GM10266 (cell line): ENCODE measurements around the gene EPDR1.

Experiments
- DNase-seq: peaks from one replicate; pipeline ENCODE4 v3.0.0; 2012; ENCODE audit errors: extremely low spot score
- CTCF ChIP-seq: IDR thresholded peaks from 2 replicates; pipeline ENCODE4 v1.5.1; 2012; ENCODE audit warnings: mild to moderate bottlenecking, low read depth; ENCODE audit not compliant: control insufficient read depth, insufficient read depth; ENCODE audit errors: missing control alignments

Gene EPDR1

DNA sequence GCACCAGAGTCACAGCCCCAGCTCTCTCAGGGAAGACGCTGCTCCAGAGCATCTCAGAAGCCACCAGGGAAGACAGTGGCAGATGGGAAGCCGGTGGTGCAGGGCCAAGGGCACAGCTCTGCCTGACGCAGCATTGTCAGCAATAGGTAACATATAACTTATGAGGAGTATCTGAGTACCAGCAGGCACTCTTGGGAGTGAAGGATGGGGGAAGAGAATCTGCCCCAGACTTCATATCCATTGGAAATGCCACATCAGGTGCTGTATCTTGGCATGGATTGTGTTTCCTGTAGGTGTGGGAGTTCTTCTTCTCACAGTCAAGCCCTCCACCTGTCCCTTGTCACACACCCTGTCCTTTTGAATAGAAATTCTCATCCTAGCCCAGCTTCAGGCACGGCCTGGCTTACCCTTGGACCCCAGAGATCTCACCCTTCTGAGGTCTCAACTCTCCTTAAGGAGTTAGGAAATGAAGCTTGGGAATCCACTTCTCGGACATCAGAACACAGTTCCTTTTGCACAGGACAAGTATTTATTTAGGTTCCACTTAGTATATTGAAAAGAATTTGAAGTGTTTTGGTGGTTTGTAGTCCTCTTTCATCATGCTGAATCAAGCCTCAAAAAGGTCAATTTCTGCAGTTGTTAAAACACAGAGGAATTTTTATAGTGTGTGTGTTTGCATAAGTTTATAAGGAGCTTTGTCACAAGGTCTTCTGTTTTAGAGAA lies 9.9 kb downstream of the EPDR1 start:
- no peak for DNase-seq
- no peak for TF ChIP-seq CTCF

DNA sequence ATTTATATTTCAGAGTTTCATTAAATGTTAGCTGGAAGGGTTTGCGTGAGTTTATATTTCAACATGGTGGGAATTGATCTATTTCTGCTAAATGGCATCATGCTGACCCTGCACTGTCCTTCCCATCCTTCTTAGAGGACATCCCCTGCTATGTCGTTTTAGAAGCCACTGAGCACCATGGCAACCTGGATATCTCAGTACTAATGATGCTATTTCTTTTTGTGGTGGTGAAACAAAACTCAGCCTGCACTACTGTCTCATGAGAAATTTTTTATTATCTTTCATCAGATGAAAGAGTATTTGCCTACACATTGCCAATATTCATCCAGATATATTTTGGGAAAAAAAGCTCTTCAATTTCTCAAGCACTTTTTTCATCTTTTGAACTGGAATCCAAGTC lies 12.1 kb downstream of the EPDR1 start:
- TF ChIP-seq CTCF: no peak
- DNase-seq: no peak

GRCh38 chr7:37933018-37933566 lies 12.7 kb downstream of the EPDR1 start:
- no peak for TF ChIP-seq CTCF
- no peak for DNase-seq

DNA sequence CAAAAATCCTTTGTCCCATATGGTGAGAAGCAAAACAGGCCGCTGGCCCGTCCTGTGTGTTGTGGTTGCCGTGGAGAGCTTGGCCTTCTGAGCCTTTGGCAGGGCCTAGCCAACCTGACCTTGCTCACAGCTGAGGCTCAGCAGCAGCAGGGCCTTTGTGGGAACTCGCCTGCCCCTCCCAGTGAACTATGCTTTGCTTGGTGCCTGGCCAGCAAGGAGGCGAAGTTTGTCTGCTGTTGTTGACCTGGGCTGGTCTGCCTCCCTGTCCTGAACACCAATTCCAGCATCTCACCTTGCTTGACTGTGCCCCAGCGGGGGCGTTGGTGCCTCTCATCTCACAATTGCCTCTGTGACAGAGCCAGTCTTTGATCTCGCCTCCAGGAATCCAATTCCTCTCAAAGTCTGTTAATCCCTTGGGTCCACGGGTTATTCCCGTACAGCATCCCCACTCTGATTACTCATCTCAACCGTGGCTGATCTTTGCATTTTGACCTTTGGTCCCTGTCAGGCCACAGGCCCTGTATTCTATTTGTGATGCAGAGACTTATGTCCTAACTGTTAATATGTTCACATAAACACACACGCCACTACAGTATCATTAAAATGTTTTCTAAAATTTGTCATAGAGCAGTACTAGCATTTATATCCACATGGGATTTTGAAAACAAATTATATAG lies 22.6 kb downstream of the EPDR1 start:
- no peak for TF ChIP-seq CTCF
- DNase-seq: no peak

GRCh38 chr7:37943905-37944736 lies 23.7 kb downstream of the EPDR1 start:
- DNase-seq: no peak
- no peak for TF ChIP-seq CTCF

DNA sequence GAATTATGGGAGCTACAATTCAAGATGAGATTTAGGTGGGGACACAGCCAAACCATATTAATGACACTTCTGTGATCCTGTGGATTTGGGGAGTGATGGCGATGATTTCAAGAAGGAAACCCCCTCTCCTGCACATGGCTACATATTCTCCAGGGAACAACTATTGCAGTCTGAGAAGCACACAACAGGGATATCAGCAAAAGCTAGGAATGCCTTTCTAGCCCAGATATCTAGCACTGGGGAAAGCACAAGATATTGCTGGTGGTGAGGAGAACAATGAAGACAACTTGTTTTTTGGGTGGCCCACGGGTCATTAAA lies 24.3 kb downstream of the EPDR1 start:
- no peak for TF ChIP-seq CTCF
- no peak for DNase-seq
